Glutamatergic neuron (in vitro differentiated cells): Measurements from ENCODE around the gene ACTL10. TPM values are rescaled to one million over a fixed set of nuclear protein-coding genes. Genes with fewer than 3 reads are reported as not detected.
A peak's percentile ranks its signal among the peaks of the same experiment; 100 is the strongest.

ENCODE experiments used
- DNase-seq: peaks from one replicate; pipeline ENCODE4 v3.0.0; 2022
- H3K27ac Mint-ChIP-seq: one replicate; pipeline ENCODE4 v1.8.0; 2020; ENCODE audit warnings: mild to moderate bottlenecking, mixed read lengths, inconsistent platforms; ENCODE audit not compliant: unreplicated experiment
- H3K27me3 Mint-ChIP-seq: one replicate; pipeline ENCODE4 v1.8.0; 2020; ENCODE audit warnings: mild to moderate bottlenecking, moderate library complexity, mixed read lengths, inconsistent platforms; ENCODE audit not compliant: unreplicated experiment
- H3K36me3 Mint-ChIP-seq: one replicate; pipeline ENCODE4 v1.8.0; 2020; ENCODE audit warnings: mild to moderate bottlenecking, mixed read lengths, inconsistent platforms; ENCODE audit not compliant: unreplicated experiment
- H3K4me1 Mint-ChIP-seq: one replicate; pipeline ENCODE4 v1.8.0; 2020; ENCODE audit warnings: mild to moderate bottlenecking, low read depth, mixed read lengths, inconsistent platforms; ENCODE audit not compliant: unreplicated experiment
- H3K4me3 Mint-ChIP-seq: one replicate; pipeline ENCODE4 v1.8.0; 2020; ENCODE audit warnings: mild to moderate bottlenecking, mixed read lengths, inconsistent platforms; ENCODE audit not compliant: unreplicated experiment
- H3K9me3 Mint-ChIP-seq: one replicate; pipeline ENCODE4 v1.8.0; 2020; ENCODE audit warnings: mild to moderate bottlenecking, moderate library complexity, mixed read lengths, inconsistent platforms; ENCODE audit not compliant: unreplicated experiment
- CTCF ChIP-seq: fragments of 200-600 bp; sonication (generic); IDR thresholded peaks from one replicate; pipeline ENCODE4 v1.5.0; 2021; ENCODE audit not compliant: partially characterized antibody, unreplicated experiment
- total RNA-seq: library from RNA; stranded (reverse); fragmentation: NEBNext Ultra II Directional; extraction: Animal tissue kit (Norgen Biotek cat#: 25700); gene quantifications from one replicate; pipeline ENCODE4 v1.2.1, GENCODE V29; 2021; ENCODE audit not compliant: unreplicated experiment

Gene ACTL10
- total RNA-seq, 1 donor from 2014 or later, result 1.0 TPM

- peak overlapping the region; percentile 31 for H3K27ac Mint-ChIP-seq
- TF ChIP-seq CTCF, result peak; percentile 84
- peak; percentile 84 for DNase-seq
- H3K27me3 Mint-ChIP-seq, result peaks cover 18% of the 10 kb centered on the region
- H3K4me3 Mint-ChIP-seq, result no peak overlapping the region
- H3K9me3 Mint-ChIP-seq, result peaks cover 32% of the 10 kb centered on the region
- H3K36me3 Mint-ChIP-seq, result no peaks in the 10 kb centered on the region
- H3K4me1 Mint-ChIP-seq, result peaks cover 52% of the 10 kb centered on the region
These were observed 13.4 kb upstream of the ACTL10 start for GRCh38 chr20:33653218-33653899.

- peaks cover 20% of the 10 kb centered on the region for H3K27me3 Mint-ChIP-seq
- DNase-seq, result no peak
- H3K4me1 Mint-ChIP-seq, result peaks cover 46% of the 10 kb centered on the region
- no peaks in the 10 kb centered on the region for H3K36me3 Mint-ChIP-seq
- H3K4me3 Mint-ChIP-seq, result no peak overlapping the region
- H3K27ac Mint-ChIP-seq, result peak overlapping the region; percentile 31
- peaks cover 30% of the 10 kb centered on the region for H3K9me3 Mint-ChIP-seq
- no peak for TF ChIP-seq CTCF
These were observed 12.7 kb upstream of the ACTL10 start for GRCh38 chr20:33653900-33654596.

GRCh38 chr20:33654680-33655161 is 12.0 kb upstream of the ACTL10 start:
- peak overlapping the region; percentile 4 for H3K27ac Mint-ChIP-seq
- H3K27me3 Mint-ChIP-seq, result peaks cover 14% of the 10 kb centered on the region
- H3K9me3 Mint-ChIP-seq, result peaks cover 24% of the 10 kb centered on the region
- no peak for DNase-seq
- no peaks in the 10 kb centered on the region for H3K36me3 Mint-ChIP-seq
- peaks cover 40% of the 10 kb centered on the region for H3K4me1 Mint-ChIP-seq
- H3K4me3 Mint-ChIP-seq, result no peak overlapping the region
- no peak for TF ChIP-seq CTCF

GRCh38 chr20:33655164-33655563 is 11.6 kb upstream of the ACTL10 start:
- Mint-ChIP-seq H3K27ac (peak overlapping the region; percentile 4), H3K9me3 (peaks cover 23% of the 10 kb centered on the region), H3K4me1 (peaks cover 35% of the 10 kb centered on the region), H3K36me3 (no peaks in the 10 kb centered on the region), H3K27me3 (peaks cover 14% of the 10 kb centered on the region), H3K4me3 (no peak overlapping the region)
- DNase-seq, result no peak
- no peak for TF ChIP-seq CTCF
